HG03108 (cell line): ENCODE results near the gene TBC1D5.

Source experiments
- ATAC-seq: cut with Tn5 transposase; IDR thresholded peaks from one replicate; pipeline ENCODE4 v1.9.1; 2021; ENCODE audit warnings: moderate library complexity; ENCODE audit not compliant: unreplicated experiment

TBC1D5 gene

GRCh38 chr3:17258823-17259436 is 483.5 kb downstream of the TBC1D5 start:
- ATAC-seq: no peak

- ATAC-seq: no peak
These were observed 485.2 kb downstream of the TBC1D5 start for GRCh38 chr3:17257269-17257668.

GRCh38 chr3:17243621-17244020 is 498.8 kb downstream of the TBC1D5 start:
- no peak for ATAC-seq

GRCh38 chr3:17239417-17239816 is 503.0 kb downstream of the TBC1D5 start:
- ATAC-seq: no peak

GRCh38 chr3:17238023-17238422 is 504.4 kb downstream of the TBC1D5 start:
- no peak for ATAC-seq

- ATAC-seq: no peak
These were observed 507.1 kb downstream of the TBC1D5 start for GRCh38 chr3:17235310-17235709.

- ATAC-seq: no peak
These were observed 508.0 kb downstream of the TBC1D5 start for GRCh38 chr3:17234382-17234781.

GRCh38 chr3:17233398-17233800 is 509.0 kb downstream of the TBC1D5 start:
- peak; percentile 85 for ATAC-seq

GRCh38 chr3:17232442-17232841 is 510.0 kb downstream of the TBC1D5 start:
- peak; percentile 49 for ATAC-seq

GRCh38 chr3:17231537-17232261 is 510.7 kb downstream of the TBC1D5 start:
- no peak for ATAC-seq

- no peak for ATAC-seq
These were observed 515.0 kb downstream of the TBC1D5 start for GRCh38 chr3:17227472-17227871.

GRCh38 chr3:17221529-17221928 is 520.9 kb downstream of the TBC1D5 start:
- no peak for ATAC-seq

- no peak for ATAC-seq
These were observed 522.8 kb downstream of the TBC1D5 start for GRCh38 chr3:17219593-17219992.

- no peak for ATAC-seq
These were observed 523.8 kb downstream of the TBC1D5 start for GRCh38 chr3:17218587-17218986.

- no peak for ATAC-seq
These were observed 524.8 kb downstream of the TBC1D5 start for GRCh38 chr3:17217588-17217987.

- ATAC-seq: no peak
These were observed 529.3 kb downstream of the TBC1D5 start for GRCh38 chr3:17213102-17213501.

- ATAC-seq: no peak
These were observed 534.5 kb downstream of the TBC1D5 start for GRCh38 chr3:17207979-17208378.

- no peak for ATAC-seq
These were observed 535.4 kb downstream of the TBC1D5 start for GRCh38 chr3:17207019-17207418.

GRCh38 chr3:17204049-17204650 is 538.3 kb downstream of the TBC1D5 start:
- ATAC-seq: no peak

GRCh38 chr3:17201538-17201937 is 540.9 kb downstream of the TBC1D5 start:
- no peak for ATAC-seq

GRCh38 chr3:17195856-17196604 is 546.4 kb downstream of the TBC1D5 start:
- peak; percentile 80 for ATAC-seq
